NT2/D1 (cell line): ENCODE results near the gene SLC9A1.
"Not testable (repeated sequence)": the region's sequence is repeated elsewhere in the genome, so short reads cannot be mapped to it uniquely, and the experiment has no call there.

Source experiments
- DNase-seq: peaks from one replicate; pipeline ENCODE4 v3.0.0-alpha.2; 2011; ENCODE audit warnings: low read depth, low spot score
- H3K27me3 ChIP-seq: 2 replicates; pipeline ENCODE4 v1.6.0; 2011; ENCODE audit warnings: mild to moderate bottlenecking; ENCODE audit not compliant: insufficient read length, insufficient read depth
- H3K36me3 ChIP-seq: 2 replicates; pipeline ENCODE4 v1.6.1; 2011; ENCODE audit warnings: mild to moderate bottlenecking, low read length, mixed read lengths; ENCODE audit not compliant: insufficient read depth, insufficient read length
- H3K4me1 ChIP-seq: 2 replicates; pipeline ENCODE4 v1.5.1; 2011; ENCODE audit not compliant: insufficient read depth, insufficient read length
- H3K4me3 ChIP-seq: 2 replicates; pipeline ENCODE4 v1.5.1; 2011; ENCODE audit warnings: low read depth; ENCODE audit not compliant: insufficient read length
- H3K9ac ChIP-seq: 2 replicates; pipeline ENCODE4 v1.6.0; 2011; ENCODE audit warnings: low read depth; ENCODE audit not compliant: insufficient read length
- H3K9me3 ChIP-seq: 2 replicates; pipeline ENCODE4 v1.5.1; 2011; ENCODE audit warnings: mild to moderate bottlenecking, low read length; ENCODE audit not compliant: insufficient read depth
- SUZ12 ChIP-seq: IDR thresholded peaks from 2 replicates; pipeline ENCODE4 v1.6.1; 2011; ENCODE audit not compliant: insufficient read length, insufficient read depth; ENCODE audit errors: extremely low read depth
- YY1 ChIP-seq: IDR thresholded peaks from 2 replicates; pipeline ENCODE4 v1.6.1; 2011; ENCODE audit not compliant: insufficient read length, insufficient read depth
- ZNF274 ChIP-seq: IDR thresholded peaks from 2 replicates; pipeline ENCODE4 v1.6.1; 2011; ENCODE audit warnings: mild to moderate bottlenecking, low read depth, low read length

The SLC9A1 gene

DNA sequence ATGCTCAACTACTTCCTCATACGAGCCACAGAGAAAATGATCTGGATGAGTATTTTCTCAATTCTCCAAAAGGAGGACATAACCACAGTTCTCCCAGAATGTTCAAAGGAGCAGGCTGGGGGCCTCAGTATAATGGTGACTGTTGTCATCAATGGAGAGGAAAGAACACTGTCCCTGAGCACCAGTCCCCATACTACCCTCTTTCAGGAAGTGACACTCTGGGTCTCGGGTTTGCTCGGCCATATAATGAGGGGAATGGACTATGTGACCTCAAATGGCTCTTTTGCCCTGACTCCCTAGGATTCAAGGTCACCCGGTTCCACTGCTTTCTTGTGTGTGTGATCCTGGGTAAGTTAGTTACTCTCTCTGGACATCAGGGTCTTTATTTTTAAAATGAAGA is 22.8 kb downstream of the SLC9A1 start:
- no peaks in the 10 kb centered on the region for H3K9me3 ChIP-seq
- H3K27me3 ChIP-seq = no peaks in the 10 kb centered on the region
- no peak overlapping the region for H3K9ac ChIP-seq
- DNase-seq = no peak
- no peak overlapping the region for H3K4me3 ChIP-seq
- peaks cover 55% of the 10 kb centered on the region for H3K36me3 ChIP-seq
- H3K4me1 ChIP-seq = peaks cover 18% of the 10 kb centered on the region
- TF ChIP-seq SUZ12 (no peak), ZNF274 (no peak), YY1 (no peak)

GRCh38 chr1:27130798-27131197 is 24.1 kb downstream of the SLC9A1 start:
- Histone ChIP-seq H3K9me3 (no peaks in the 10 kb centered on the region), H3K9ac (no peak overlapping the region), H3K36me3 (peaks cover 55% of the 10 kb centered on the region), H3K4me3 (no peak overlapping the region), H3K27me3 (no peaks in the 10 kb centered on the region), H3K4me1 (peaks cover 8% of the 10 kb centered on the region)
- TF ChIP-seq YY1 (no peak), SUZ12 (no peak), ZNF274 (no peak)
- DNase-seq = no peak

GRCh38 chr1:27129225-27129624 is 25.7 kb downstream of the SLC9A1 start:
- Histone ChIP-seq H3K36me3 (peaks cover 43% of the 10 kb centered on the region), H3K9ac (no peak overlapping the region), H3K4me3 (no peak overlapping the region), H3K4me1 (peaks cover 8% of the 10 kb centered on the region), H3K9me3 (no peaks in the 10 kb centered on the region), H3K27me3 (no peaks in the 10 kb centered on the region)
- DNase-seq = no peak
- no peak for TF ChIP-seq ZNF274
- TF ChIP-seq SUZ12 = no peak
- TF ChIP-seq YY1 = no peak

DNA sequence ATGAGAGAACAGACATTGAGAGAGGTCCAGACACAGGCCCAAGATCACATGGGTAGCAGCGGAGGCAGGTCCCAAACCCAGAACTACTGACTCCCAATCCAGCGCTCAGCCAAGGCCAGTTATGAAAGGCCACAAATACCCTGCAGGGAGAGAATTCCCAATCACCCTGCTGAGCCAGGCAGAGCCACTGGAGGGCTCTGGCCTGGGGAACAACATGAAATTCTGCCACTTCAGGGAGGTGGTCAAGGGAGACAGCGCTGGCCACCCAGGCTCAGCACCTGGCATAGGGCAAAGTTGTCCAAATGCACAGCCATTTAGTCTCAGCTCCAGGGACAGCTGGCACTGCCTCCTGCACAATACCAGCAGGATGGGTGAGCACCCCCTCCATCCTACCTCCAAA is 27.5 kb downstream of the SLC9A1 start:
- no peak overlapping the region for H3K4me3 ChIP-seq
- peaks cover 35% of the 10 kb centered on the region for H3K36me3 ChIP-seq
- H3K9ac ChIP-seq = peak overlapping the region; percentile 7
- H3K4me1 ChIP-seq = peaks cover 7% of the 10 kb centered on the region
- no peaks in the 10 kb centered on the region for H3K9me3 ChIP-seq
- DNase-seq = no peak
- H3K27me3 ChIP-seq = no peaks in the 10 kb centered on the region
- no peak for TF ChIP-seq SUZ12
- TF ChIP-seq YY1 = no peak
- TF ChIP-seq ZNF274 = no peak

DNA sequence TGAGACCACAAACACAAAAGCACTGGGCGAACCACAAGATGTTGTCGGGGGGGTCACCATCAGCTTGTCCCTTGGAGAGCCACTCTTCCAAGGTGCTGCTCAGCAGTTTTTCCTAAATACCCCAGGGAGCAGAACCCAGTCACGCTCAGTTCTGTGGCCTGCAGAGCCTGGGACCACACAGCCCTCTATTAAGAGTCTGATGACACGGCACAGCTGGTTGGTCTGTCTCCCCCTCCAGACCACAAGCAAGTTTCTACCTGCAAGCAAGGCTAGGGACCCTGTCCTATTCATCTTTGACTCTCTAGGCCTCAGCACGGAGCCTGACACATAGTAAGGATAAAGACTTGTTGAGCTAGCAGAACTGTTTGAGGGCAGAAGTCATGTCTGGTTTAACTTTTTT is 28.5 kb downstream of the SLC9A1 start:
- H3K4me3 ChIP-seq = no peak overlapping the region
- H3K4me1 ChIP-seq = peaks cover 15% of the 10 kb centered on the region
- TF ChIP-seq SUZ12 (no peak), YY1 (no peak), ZNF274 (no peak)
- H3K9me3 ChIP-seq = no peaks in the 10 kb centered on the region
- DNase-seq = no peak
- H3K9ac ChIP-seq = peak overlapping the region; percentile 14
- H3K27me3 ChIP-seq = no peaks in the 10 kb centered on the region
- H3K36me3 ChIP-seq = peaks cover 38% of the 10 kb centered on the region

- H3K9ac ChIP-seq, H3K9me3 ChIP-seq, H3K4me3 ChIP-seq, DNase-seq, H3K27me3 ChIP-seq: not testable (repeated sequence)
- Histone ChIP-seq H3K36me3 (peaks cover 39% of the 10 kb centered on the region), H3K4me1 (peaks cover 15% of the 10 kb centered on the region)
These were observed 29.8 kb downstream of the SLC9A1 start for GRCh38 chr1:27125125-27125524.

DNA sequence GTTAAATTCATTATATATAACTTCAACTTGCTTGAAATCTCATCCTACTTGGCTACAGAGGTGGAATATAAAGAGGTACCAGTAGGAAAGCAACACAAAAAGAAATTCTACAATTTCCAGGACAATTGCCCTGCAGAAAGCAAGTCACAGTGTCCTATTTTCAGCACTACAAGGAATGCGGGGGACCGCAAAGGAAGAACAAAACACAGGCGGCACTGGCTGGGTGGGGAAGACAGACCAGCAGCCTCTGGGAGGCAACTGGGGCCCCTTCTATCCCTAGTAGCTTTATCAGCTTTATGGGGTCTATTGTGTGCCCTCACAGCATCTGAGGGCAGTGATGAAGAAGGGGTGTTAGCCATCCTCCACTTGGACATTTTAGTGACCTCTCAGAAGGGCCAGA is 30.5 kb downstream of the SLC9A1 start:
- Histone ChIP-seq H3K9ac (no peak overlapping the region), H3K36me3 (peaks cover 34% of the 10 kb centered on the region), H3K4me1 (peaks cover 16% of the 10 kb centered on the region), H3K4me3 (no peak overlapping the region), H3K9me3 (no peaks in the 10 kb centered on the region), H3K27me3 (no peaks in the 10 kb centered on the region)
- DNase-seq = no peak
- TF ChIP-seq ZNF274 (no peak), YY1 (no peak), SUZ12 (no peak)

DNA sequence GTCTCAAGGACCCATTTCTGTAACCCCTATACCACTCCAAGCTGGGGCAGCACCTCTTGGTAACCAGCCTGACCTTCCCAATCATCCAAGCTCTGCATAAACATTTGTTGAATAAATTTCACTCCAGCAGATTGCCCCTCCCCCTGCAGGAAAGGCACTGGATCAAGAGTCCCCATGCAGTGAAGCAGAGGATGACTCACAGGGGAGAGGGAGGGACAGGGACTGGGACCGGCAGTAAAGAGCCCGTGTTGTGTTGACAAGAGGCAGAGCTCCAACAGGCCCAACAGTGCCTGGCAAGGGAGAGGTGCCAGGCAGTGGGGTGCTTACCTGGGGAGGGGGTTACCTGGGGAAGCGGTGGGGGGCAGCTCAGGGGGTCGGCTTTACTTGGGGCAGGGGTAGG is 32.3 kb downstream of the SLC9A1 start:
- H3K9me3 ChIP-seq = no peaks in the 10 kb centered on the region
- H3K4me1 ChIP-seq = peaks cover 25% of the 10 kb centered on the region
- H3K27me3 ChIP-seq = no peaks in the 10 kb centered on the region
- no peak overlapping the region for H3K9ac ChIP-seq
- peaks cover 23% of the 10 kb centered on the region for H3K36me3 ChIP-seq
- no peak overlapping the region for H3K4me3 ChIP-seq
- TF ChIP-seq SUZ12 (no peak), YY1 (no peak), ZNF274 (no peak)
- DNase-seq = no peak
